ENCODE results near the gene C22orf42.
"Not testable (repeated sequence)": the region's sequence is repeated elsewhere in the genome, so short reads cannot be mapped to it uniquely, and the experiment has no call there.

GRCh38 chr22:32140688-32141087 is 18.4 kb downstream of the C22orf42 start:
- not testable (repeated sequence) for TF ChIP-seq CTCF, POLR2A (IDR thresholded peaks at IDR 0.05)
